CD4-positive, alpha-beta T cell (primary cell): ENCODE data around the gene LRRK1. TPM values are rescaled to one million over a fixed set of nuclear protein-coding genes. Genes with fewer than 3 reads are reported as not detected.

Experiments used
- ATAC-seq: fragments of 200-7000 bp; cut with Tn5 transposase; one replicate; pipeline ENCODE4 v1.10.0; 2022; ENCODE audit warnings: mild to moderate bottlenecking; ENCODE audit not compliant: poor library complexity
- CTCF ChIA-PET: fragments of 350-600 bp; sonication (Branson Sonifier 250); formaldehyde crosslinking; loops from one replicate; lab custom pipeline; 2021; ENCODE audit warnings: antibody characterized with exemption, inconsistent platforms; lab: Charles Lee
- POLR2A ChIA-PET: fragments of 350-600 bp; sonication (Branson Sonifier 250); formaldehyde crosslinking; loops from one replicate; lab custom pipeline; 2021; ENCODE audit warnings: antibody characterized with exemption, inconsistent platforms; lab: Charles Lee
- DNase-seq, 14 experiments: peaks; one replicate each; pipeline ENCODE4 v3.0.0-alpha.2; 2013 to 2020; ENCODE audit warnings: mixed read lengths in 2 of 14
- H3K27ac ChIP-seq, 2 donors: one replicate each; pipeline versions ENCODE4 v1.5.1 to v1.7.0; 2013; ENCODE audit warnings: low read length in 2 of 2, low read depth in 1 of 2, mild to moderate bottlenecking in 1 of 2
- H3K27me3 ChIP-seq, 2 experiments: 1 replicate in 1 of 2; 2 replicates in 1 of 2; pipeline versions ENCODE4 v1.6.1 to v1.7.0; 2013; ENCODE audit warnings: low read length in 2 of 2, control low read depth in 1 of 2, mild to moderate bottlenecking in 1 of 2, moderate library complexity in 1 of 2; ENCODE audit not compliant: insufficient read depth in 2 of 2, control insufficient read depth in 1 of 2
- H3K36me3 ChIP-seq: one replicate; pipeline ENCODE4 v1.6.1; 2013; ENCODE audit warnings: low read length, control low read depth; ENCODE audit not compliant: insufficient read depth
- H3K4me1 ChIP-seq: one replicate; pipeline ENCODE4 v1.6.1; 2013; ENCODE audit warnings: low read length, control low read depth; ENCODE audit not compliant: insufficient read depth
- H3K4me3 ChIP-seq: one replicate; pipeline ENCODE4 v1.5.1; 2013; ENCODE audit warnings: mild to moderate bottlenecking, low read length, moderate library complexity
- H3K9me3 ChIP-seq, 2 experiments: 1 replicate in 1 of 2; 2 replicates in 1 of 2; pipeline versions ENCODE4 v1.6.1 to v1.7.0; 2013; ENCODE audit warnings: low read length in 2 of 2, mild to moderate bottlenecking in 2 of 2, control low read depth in 1 of 2, moderate library complexity in 1 of 2; ENCODE audit not compliant: control insufficient read depth in 1 of 2, insufficient read depth in 1 of 2
- H3K27ac Mint-ChIP-seq: one replicate; pipeline ENCODE4 v1.8.0; 2020; ENCODE audit warnings: mixed read lengths
- H3K27me3 Mint-ChIP-seq: one replicate; pipeline ENCODE4 v1.8.0; 2021; ENCODE audit warnings: mixed read lengths
- H3K36me3 Mint-ChIP-seq: one replicate; pipeline ENCODE4 v1.8.0; 2021; ENCODE audit warnings: low read depth, mixed read lengths
- H3K4me1 Mint-ChIP-seq: one replicate; pipeline ENCODE4 v1.8.0; 2021; ENCODE audit warnings: low read depth, mixed read lengths
- H3K4me3 Mint-ChIP-seq: one replicate; pipeline ENCODE4 v1.8.0; 2020; ENCODE audit warnings: mild to moderate bottlenecking, mixed read lengths
- H3K9me3 Mint-ChIP-seq: one replicate; pipeline ENCODE4 v1.8.0; 2020; ENCODE audit warnings: mixed read lengths
- intact Hi-C, 2 experiments: fragments of 100-400 bp; cut with DNase I in 1 of 2; cut with micrococcal nuclease in 1 of 2; formaldehyde crosslinking; loops; one replicate each; pipeline versions ENCODE4 v1.15.1 to v1.9.0; 2023 to 2025; cut with DNase I, micrococcal nuclease
- total RNA-seq, 174 experiments: library from RNA in 2 of 174; stranded (reverse) in 2 of 174; gene quantifications; one replicate each; pipeline ENCODE4 v1.2.3 and lab custom pipeline; 2021 to 2026
- TF ChIP-seq, protein P1 (sequence below): fragments of 200-600 bp; IDR thresholded peaks from one replicate; pipeline ENCODE4 v1.8.0; 2022; ENCODE audit warnings: antibody characterized with exemption, mild to moderate bottlenecking

LRRK1 gene
- total RNA-seq, 2 experiments from 2014 or later: 0.60 to 0.73 TPM

DNA sequence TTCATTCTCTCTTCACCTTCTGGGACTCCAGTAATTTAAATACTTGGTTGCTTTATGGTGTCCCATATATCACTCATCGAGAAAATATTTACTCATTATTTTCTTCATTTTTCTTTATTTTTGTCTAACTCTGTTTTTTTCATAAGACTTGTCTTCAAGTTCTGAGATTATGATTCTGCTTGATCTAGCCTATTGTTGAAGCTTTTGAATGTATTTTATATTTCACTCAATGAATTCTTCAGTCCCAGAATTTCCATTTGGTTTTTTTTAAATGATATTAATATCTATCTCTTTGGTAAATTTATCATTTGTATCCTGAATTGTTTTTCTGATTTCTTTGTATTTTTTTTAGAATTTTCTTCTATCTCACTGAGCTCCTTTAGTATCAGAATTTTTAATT is 117.0 kb downstream of the LRRK1 start:
- Mint-ChIP-seq H3K27me3 (peaks cover 32% of the 10 kb centered on the region), H3K4me1 (no peaks in the 10 kb centered on the region), H3K36me3 (no peaks in the 10 kb centered on the region)

DNA sequence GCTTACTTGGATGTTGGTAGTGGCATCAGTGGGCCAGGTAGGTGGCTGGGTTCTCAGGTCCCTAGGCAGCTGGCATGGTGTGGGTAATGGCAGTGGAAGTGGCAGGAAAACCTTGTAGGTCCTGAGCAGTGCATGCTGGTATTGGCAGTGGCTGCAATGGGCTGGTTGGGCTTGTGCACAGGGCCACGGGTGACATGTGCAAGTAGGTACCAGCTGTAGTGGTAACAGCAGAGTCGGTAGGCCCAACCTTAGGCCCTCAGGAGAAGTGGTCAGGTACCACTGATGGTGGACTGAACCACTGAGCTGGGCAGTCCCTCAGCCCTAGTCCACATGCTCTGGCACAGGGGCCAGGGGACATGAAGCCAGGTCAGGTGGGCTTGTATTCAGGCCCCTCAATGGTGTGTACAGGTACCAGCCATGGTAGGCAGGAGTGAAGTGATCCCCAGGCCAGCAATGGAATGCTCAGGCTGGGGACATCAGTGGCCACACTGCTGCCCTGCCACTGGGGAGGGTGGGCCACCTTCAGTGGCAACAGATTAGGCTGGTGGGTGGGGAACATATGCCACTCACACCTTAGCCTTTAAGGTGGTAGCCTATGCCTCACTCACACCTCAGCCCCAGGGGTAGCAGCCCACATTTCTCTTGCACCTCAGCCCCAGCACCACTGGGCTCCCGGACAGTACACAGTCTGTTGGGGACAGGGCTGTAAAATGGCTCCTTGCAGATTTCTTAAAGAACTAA is 118.1 kb downstream of the LRRK1 start:
- peak in 1 of 14 experiments; percentile 22 for DNase-seq
- CTCF ChIA-PET: no interaction called here
- ATAC-seq: no peak
- H3K27ac Mint-ChIP-seq: no peak overlapping the region
- H3K27me3 Mint-ChIP-seq: peaks cover 41% of the 10 kb centered on the region
- Histone ChIP-seq H3K4me3 (no peak overlapping the region), H3K4me1 (no peaks in the 10 kb centered on the region), H3K27me3 (peaks cover 0 to 7% of the 10 kb centered on the region in 2 experiments), H3K27ac (no peak overlapping the region), H3K36me3 (no peaks in the 10 kb centered on the region), H3K9me3 (peaks cover 13 to 16% of the 10 kb centered on the region in 2 experiments)
- no peaks in the 10 kb centered on the region for H3K36me3 Mint-ChIP-seq
- no peak overlapping the region for H3K4me3 Mint-ChIP-seq
- TF ChIP-seq, protein P1, sequence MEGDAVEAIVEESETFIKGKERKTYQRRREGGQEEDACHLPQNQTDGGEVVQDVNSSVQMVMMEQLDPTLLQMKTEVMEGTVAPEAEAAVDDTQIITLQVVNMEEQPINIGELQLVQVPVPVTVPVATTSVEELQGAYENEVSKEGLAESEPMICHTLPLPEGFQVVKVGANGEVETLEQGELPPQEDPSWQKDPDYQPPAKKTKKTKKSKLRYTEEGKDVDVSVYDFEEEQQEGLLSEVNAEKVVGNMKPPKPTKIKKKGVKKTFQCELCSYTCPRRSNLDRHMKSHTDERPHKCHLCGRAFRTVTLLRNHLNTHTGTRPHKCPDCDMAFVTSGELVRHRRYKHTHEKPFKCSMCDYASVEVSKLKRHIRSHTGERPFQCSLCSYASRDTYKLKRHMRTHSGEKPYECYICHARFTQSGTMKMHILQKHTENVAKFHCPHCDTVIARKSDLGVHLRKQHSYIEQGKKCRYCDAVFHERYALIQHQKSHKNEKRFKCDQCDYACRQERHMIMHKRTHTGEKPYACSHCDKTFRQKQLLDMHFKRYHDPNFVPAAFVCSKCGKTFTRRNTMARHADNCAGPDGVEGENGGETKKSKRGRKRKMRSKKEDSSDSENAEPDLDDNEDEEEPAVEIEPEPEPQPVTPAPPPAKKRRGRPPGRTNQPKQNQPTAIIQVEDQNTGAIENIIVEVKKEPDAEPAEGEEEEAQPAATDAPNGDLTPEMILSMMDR: no peak
- no peaks in the 10 kb centered on the region for H3K4me1 Mint-ChIP-seq
- POLR2A ChIA-PET: no interaction called here
- intact Hi-C loops: no loop called here
- H3K9me3 Mint-ChIP-seq: peaks cover 22% of the 10 kb centered on the region

More for the DNA sequence above, 117.0 kb downstream of the LRRK1 start:
- intact Hi-C loops: no loop called here
- H3K27ac ChIP-seq: no peak overlapping the region
- TF ChIP-seq, protein P1: no peak
- no peak overlapping the region for H3K4me3 ChIP-seq
- H3K27me3 ChIP-seq: peaks cover 0 to 10% of the 10 kb centered on the region in 2 experiments
- ATAC-seq: no peak
- H3K9me3 ChIP-seq: peaks cover 10 to 16% of the 10 kb centered on the region in 2 experiments
- no peak for DNase-seq
- H3K4me3 Mint-ChIP-seq: no peak overlapping the region
- no peaks in the 10 kb centered on the region for H3K4me1 ChIP-seq
- ChIA-PET POLR2A (no interaction called here), CTCF (no interaction called here)
- H3K9me3 Mint-ChIP-seq: peaks cover 19% of the 10 kb centered on the region
- H3K27ac Mint-ChIP-seq: no peak overlapping the region
- H3K36me3 ChIP-seq: no peaks in the 10 kb centered on the region

DNA sequence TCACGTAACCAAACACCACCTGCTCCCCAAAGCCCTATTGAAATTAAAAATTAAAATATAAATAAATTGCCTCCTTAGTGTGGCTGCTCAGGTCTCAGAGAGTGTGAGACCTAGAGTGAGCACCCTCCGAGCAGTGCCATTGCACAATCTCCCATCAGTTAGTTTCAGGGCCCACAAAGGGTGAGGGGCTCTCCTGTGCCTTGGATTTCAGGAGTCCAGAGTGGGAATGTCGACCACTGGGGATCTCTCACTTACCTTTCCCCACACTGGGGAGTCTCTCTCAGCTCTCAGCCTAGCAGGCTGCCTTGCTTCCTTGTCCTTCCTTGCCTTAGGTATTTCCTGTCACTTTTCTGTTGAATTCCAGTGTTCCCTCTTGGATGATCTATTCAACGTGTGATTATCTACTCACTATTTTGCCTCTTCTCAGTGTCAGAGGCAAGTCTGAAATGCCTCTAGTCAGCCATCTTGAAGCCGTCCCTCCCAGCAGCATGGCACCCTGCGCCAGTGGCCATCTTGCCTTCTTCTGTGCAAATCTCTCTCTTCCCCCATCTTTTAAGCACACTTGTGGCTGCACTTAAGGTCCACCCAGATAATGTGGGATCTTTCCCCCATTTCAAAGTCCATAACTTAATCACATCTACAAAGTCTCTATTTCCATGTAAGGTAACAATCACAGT is 119.3 kb downstream of the LRRK1 start:
- DNase-seq (no peak), ATAC-seq (no peak)
- no peaks in the 10 kb centered on the region for H3K4me1 ChIP-seq
- H3K27ac Mint-ChIP-seq: no peak overlapping the region
- no peak overlapping the region for H3K4me3 Mint-ChIP-seq
- CTCF ChIA-PET: interaction anchor here (1.0 kb wide), 1 partner anchor 30 kb away, joined by 3 read pairs; no protein-coding TSS in a partner anchor
- intact Hi-C loops: no loop called here
- peaks cover 22% of the 10 kb centered on the region for H3K9me3 Mint-ChIP-seq
- TF ChIP-seq, protein P1: no peak
- no peak overlapping the region for H3K27ac ChIP-seq
- no peak overlapping the region for H3K4me3 ChIP-seq
- peaks cover 16 to 21% of the 10 kb centered on the region in 2 experiments for H3K9me3 ChIP-seq
- peaks cover 52% of the 10 kb centered on the region for H3K27me3 Mint-ChIP-seq
- H3K36me3 Mint-ChIP-seq: no peaks in the 10 kb centered on the region
- POLR2A ChIA-PET: no interaction called here
- no peaks in the 10 kb centered on the region for H3K4me1 Mint-ChIP-seq
- no peaks in the 10 kb centered on the region for H3K36me3 ChIP-seq
- H3K27me3 ChIP-seq: peaks cover 7% of the 10 kb centered on the region in 2 experiments
